SH-SY5Y (cell line): ENCODE data around the gene ITGB6.

Experiments
- GATA2 ChIP-seq: IDR thresholded peaks from 2 replicates; pipeline ENCODE4 v1.6.1; 2011; ENCODE audit warnings: mild to moderate bottlenecking, low read depth, low read length
- GATA3 ChIP-seq: IDR thresholded peaks from 2 replicates; pipeline ENCODE4 v1.6.1; 2011; ENCODE audit warnings: low read depth, mild to moderate bottlenecking, low read length, moderate library complexity

Gene ITGB6, protein sequence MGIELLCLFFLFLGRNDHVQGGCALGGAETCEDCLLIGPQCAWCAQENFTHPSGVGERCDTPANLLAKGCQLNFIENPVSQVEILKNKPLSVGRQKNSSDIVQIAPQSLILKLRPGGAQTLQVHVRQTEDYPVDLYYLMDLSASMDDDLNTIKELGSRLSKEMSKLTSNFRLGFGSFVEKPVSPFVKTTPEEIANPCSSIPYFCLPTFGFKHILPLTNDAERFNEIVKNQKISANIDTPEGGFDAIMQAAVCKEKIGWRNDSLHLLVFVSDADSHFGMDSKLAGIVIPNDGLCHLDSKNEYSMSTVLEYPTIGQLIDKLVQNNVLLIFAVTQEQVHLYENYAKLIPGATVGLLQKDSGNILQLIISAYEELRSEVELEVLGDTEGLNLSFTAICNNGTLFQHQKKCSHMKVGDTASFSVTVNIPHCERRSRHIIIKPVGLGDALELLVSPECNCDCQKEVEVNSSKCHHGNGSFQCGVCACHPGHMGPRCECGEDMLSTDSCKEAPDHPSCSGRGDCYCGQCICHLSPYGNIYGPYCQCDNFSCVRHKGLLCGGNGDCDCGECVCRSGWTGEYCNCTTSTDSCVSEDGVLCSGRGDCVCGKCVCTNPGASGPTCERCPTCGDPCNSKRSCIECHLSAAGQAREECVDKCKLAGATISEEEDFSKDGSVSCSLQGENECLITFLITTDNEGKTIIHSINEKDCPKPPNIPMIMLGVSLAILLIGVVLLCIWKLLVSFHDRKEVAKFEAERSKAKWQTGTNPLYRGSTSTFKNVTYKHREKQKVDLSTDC

DNA sequence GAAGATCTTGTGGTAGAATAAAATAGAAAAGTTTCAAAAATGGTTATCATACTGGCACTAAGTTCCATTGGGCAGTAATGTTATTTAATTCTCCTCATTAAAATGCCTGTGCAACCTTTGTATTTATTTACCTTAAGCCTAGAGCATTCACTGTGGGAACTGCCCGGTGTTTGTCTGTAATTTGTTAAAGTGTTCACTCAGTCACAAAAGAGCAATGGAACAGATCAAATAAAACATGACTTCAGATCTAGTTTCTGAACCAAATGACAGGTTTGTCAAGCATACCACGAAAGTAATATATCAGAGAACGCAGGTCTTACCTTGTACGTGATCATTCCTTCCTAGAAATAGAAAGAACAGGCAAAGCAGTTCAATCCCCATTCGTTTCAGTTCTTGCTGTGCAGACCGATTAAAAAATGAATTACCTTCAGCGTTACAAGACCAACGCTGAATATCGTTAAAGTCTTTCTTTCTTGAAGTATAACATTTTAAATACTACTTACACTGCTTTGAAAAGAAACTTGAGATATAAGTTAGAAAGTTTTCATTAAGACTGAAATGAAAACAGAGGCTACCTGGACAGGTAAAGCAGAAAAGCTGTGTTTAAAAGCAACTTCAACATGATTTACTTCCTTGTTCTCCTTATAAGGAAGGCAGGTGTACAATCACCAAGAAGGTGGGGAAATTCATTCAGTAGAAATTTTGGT is at the start of gene ITGB6:
TSS of gene ITGB6 (minus strand) at position 590 of the 707 bp plus-strand sequence. CDS start at position 381, 209 bp downstream.
- TF ChIP-seq GATA2: no peak
- no peak for TF ChIP-seq GATA3

DNA sequence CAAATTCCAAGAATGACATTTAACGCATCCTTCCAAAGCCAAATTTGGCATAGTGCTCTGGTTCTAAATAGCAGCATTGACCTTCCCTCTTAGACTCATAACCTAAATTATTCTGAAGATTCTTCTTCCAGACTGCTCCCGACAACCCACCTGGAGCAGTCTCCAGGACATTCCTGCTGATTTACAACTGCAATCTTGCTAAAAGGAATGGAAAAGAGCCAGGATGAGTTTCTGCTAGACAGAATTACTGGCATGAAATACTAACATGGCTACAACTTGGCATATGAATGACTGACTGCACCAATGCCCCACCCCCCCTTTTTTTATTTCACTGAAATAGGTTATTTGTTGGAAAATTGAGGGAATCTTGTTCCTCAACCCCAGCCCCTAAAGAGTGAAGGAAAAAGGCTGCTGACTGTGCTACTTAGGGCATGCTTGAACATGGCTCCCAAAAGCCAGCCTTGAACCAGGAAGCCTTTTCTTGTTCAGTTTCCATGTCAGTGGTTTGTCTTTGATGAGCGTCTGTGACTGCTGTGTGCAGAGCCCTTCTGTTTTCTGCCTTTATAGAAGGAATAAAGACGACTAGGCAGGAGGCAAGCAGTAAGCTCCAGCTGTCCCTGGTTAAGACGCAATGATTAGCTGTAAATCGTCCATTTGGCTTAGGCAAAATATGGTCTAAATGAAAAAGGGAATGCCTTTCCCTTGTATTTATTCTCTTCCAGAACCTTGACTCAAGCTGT is 47.4 kb upstream of the ITGB6 start:
- no peak for TF ChIP-seq GATA3
- no peak for TF ChIP-seq GATA2

DNA sequence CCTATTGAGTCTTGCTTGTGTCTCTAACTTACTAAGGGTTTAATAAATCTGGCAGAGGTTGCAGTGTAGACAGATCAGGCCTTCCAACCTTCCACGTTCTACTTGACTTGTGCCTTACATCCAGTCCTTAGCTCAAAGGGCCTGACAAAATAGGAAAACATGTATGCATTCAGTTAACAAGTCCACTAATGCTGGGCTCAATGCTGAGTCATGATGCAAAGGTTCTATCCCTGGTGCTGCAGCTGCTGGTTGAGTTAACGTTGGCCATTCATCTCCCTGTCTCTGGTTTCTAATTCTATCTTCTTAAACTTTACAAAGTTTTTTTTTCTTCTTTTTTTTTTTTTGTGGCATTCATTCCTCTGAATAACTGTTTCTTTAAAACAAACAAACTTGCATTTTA is 46.3 kb upstream of the ITGB6 start:
- TF ChIP-seq GATA2 (no peak), GATA3 (no peak)

DNA sequence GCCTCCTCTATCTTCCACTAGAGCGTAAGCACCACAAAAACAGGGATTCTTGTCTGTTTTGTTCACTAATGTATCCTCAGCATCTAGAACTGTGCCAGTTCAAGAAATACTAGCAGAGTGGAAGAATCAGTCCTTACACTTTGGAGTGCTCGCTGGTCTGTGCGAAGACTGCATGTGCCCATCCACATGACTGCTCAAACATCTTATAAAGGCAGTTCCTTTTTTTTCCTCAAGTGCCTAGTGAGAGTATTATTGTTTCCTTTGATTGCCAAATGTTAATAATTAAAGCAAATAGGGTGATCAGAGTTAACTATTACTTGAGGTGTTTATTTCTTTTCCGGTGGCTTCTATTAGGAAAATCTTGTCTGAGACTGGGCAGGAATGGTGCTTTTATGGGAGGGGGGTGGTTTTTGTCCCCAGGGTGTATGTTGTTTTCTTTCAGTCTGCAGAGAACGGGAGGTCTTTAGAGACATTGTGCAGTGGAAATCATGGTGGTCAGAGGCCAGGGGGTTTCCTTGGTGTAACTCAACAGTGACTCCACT is 45.6 kb upstream of the ITGB6 start:
- TF ChIP-seq GATA2: no peak
- TF ChIP-seq GATA3: no peak

DNA sequence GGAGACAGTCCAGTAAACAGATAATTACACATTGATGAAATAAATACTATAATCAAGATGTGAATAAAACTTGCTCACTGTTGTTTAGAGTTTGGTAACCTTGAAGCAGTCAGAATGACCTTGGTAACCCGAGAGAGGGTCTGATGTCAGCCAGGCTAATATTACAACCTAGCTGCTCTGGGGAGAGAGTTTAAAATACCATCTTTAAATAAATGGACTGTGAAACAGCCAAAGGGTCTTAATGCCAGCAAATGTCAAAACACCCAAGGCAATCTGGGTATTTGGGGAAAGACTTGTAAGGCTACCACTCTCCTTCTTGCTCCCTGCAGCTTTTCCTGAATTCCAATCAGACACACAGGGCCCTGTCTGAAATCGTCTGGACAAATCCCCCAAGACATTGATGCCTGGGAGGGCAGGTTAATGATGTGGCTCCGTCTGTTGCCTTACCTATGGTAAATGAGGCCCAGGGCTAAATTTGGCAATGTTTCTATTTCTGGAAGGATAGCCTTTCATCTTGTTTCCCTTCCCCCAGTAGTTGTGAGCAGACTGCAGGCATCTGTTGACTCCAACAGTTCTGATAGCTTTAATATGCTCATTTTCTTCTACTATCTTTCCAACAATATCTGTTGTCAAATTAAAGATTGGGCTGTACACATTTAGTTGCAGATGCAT is 43.0 kb upstream of the ITGB6 start:
- no peak for TF ChIP-seq GATA2
- no peak for TF ChIP-seq GATA3

DNA sequence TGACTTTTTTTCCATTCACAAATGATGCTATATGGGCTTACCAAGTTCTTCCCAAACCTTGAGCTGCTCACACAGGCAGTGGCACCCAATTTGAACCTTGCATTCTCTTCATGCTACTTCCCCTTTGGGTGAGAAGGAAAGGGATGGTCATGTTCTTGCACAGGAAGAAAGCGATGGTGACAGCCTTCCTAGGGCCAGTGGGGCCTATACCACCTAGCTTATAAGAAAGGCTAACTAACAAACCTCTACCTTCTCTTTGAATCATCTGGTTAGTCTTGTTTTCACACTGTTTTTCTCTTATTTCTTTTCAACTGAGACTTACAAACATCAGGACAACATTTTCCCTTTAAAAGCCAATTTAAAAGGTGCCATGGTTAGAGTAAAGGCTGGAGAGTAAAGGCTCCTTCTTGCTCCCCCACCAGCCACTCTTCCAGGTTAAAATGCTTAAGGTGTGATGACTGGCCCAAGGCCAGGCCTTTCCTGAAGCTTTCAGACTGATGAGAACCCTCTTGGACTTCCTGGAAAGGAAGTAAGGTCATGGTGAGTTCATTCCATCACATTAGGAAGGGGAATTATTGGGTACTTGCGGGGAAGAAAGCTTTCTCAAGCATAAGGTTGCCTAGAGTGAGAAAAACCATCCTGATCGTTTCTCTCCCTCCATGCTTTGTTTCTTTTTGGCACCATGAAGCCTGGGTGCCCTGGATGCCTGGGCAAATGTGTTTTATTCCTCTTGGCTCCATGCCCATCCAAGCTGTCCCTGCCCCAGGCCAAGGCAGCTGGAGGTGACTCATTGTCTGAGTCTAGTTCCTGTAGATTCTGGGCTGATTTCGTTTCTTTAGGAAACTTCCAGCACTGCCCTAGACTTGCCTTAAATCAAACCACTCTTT is 41.4 kb upstream of the ITGB6 start:
- TF ChIP-seq GATA2 (peak; percentile 60), GATA3 (no peak)

DNA sequence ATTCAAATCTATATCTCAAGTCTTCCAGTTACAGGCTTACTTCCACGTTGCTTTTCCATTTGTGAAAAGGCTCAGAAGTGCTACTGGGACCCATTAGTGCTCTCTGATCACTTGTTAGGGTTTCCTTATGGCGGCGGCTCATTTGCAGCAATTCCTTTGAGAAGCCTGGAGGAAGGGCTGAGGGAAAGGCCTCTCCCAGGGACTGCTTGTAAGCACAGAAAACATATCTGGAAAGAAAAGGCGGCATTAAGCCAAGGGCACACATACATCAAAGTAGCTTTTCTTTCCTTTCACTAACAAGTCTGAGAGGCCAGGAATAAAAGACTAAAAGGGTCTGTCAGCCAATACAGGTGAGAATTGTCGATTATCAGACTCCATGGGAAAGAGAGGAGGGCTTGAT is 39.4 kb upstream of the ITGB6 start:
- TF ChIP-seq GATA2: no peak
- no peak for TF ChIP-seq GATA3

DNA sequence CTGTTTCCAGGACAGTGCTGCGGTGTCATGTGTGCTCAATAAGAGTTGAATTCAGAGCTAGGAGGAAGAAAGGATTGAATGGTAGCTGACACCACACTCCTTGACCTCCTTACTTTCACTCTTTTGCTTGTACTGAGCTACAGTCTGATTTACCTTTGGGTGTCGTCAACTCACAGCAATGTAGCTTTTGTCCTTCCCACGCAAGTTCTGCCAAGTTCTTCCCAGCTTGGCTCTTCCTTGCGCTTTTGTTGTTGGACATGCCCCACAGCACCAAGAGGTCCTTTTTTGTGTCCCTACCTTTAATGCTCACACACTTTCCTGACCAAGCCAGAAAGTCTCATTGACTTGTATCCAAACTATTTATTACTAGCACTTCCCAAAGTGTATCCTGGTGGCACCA is 38.3 kb upstream of the ITGB6 start:
- TF ChIP-seq GATA3: no peak

DNA sequence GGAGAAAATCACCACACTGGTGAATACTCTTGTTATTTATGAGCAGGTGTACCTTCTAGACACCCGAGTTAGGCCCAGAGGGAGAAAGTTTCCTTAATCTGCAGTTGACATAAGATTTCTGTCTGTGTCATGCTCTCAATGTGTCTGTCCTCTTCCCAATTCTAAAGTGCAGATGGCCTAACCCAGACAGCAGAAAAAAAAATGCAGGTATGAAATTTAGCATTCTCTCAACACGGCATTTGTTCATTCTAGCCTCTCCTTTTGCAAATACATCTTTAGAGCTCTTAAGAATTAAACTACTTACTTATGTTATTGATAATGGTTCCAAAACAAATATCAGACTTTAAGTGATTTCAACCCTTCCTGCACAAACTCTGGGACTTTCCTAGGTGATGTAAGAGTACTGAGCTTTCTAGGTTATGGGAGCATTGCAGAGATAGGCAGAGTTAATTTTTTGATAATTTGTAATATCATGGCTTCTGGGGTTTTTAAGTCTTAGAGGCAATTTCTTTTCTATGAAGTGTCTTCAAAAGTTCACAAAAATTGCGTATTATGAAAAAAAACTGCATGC is 32.9 kb upstream of the ITGB6 start:
- no peak for TF ChIP-seq GATA2
- no peak for TF ChIP-seq GATA3

DNA sequence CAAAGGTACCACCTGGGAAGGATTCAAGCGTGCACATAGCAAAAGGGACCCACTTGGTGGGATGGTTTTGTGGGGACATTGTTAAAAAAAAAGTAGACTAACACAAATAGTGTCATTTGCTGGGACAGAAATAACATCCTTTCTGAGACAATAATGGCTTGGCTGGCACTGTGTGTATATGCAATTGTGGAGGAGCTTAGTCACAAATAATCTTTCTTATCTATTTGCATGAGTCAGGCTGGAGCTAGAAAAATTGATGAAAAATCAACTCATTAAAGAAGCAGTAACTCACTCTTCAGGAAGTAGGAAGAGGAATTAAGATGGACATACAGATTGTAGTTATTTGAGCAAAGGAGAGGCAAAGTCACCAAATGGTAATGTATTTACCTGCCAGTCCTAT is 29.5 kb upstream of the ITGB6 start:
- no peak for TF ChIP-seq GATA2

DNA sequence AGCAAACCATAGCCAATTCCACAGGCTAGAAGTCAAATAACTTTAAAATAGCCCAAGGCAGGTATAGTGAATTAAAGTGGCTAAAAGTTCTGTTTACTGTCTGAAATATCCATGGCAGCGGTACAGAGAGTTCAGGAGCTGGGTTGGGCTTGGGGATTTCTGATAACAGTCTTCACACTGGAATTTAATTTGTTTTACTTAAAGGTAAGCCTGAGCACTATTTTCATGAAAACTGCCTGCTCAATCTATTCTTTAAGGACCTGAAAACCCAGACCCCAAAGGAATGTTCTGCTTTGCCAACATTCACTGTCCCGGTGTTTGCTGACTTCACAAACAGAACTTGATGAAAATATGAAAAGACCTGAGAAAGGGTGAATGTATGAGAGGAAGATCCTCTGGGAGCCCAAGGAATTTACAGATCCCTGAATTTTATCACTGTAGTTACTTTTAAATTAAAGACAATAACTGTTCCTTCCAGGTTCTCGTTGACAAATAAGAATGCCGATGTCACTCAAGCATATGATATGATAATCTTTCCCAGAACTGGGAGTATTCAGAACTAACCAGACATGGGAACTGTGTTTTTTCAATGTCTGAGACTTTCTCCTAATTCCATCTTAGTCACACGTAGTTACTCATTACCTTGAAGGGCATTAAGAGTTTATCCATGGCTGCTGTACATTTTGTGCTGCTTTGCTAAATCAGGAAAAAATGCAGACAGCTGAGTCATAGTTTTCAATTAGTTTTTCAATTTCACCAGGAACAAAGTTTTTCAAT is 28.3 kb upstream of the ITGB6 start:
- TF ChIP-seq GATA3 (no peak), GATA2 (no peak)
